T-helper 17 cell (primary cell): ENCODE measurements around the gene PARM1. TPM values are rescaled to one million over a fixed set of nuclear protein-coding genes. Genes with fewer than 3 reads are reported as not detected.

ENCODE experiments used
- ATAC-seq: fragments of 150-1000 bp; cut with Tn5 transposase; 2 replicates; pipeline ENCODE4 v1.10.0; 2021; ENCODE audit warnings: mild to moderate bottlenecking, moderate library complexity
- DNase-seq, 3 donors: peaks; one replicate each; pipeline versions ENCODE4 v3.0.0 to v3.0.0-alpha.2; 2020 to 2021
- H3K9me3 ChIP-seq: one replicate; pipeline ENCODE4 v1.7.0; 2013; ENCODE audit warnings: low read length, mild to moderate bottlenecking; ENCODE audit not compliant: control insufficient read depth, poor library complexity, severe bottlenecking
- H3K27ac Mint-ChIP-seq: one replicate; pipeline ENCODE4 v1.8.0; 2022; ENCODE audit warnings: mild to moderate bottlenecking, moderate library complexity, mixed read lengths
- H3K27me3 Mint-ChIP-seq: one replicate; pipeline ENCODE4 v1.8.0; 2022; ENCODE audit warnings: mixed read lengths
- H3K36me3 Mint-ChIP-seq: one replicate; pipeline ENCODE4 v1.8.0; 2022; ENCODE audit warnings: low read depth, mixed read lengths
- H3K4me1 Mint-ChIP-seq: one replicate; pipeline ENCODE4 v1.8.0; 2022; ENCODE audit warnings: mild to moderate bottlenecking, mixed read lengths
- H3K4me3 Mint-ChIP-seq: one replicate; pipeline ENCODE4 v1.8.0; 2022; ENCODE audit warnings: mild to moderate bottlenecking, moderate library complexity, mixed read lengths
- total RNA-seq, 4 donors: library from RNA in 2 of 4; stranded (reverse) in 2 of 4; gene quantifications; one replicate each; pipeline ENCODE4 v1.2.3 and lab custom pipeline; 2022 to 2026

Gene PARM1
- total RNA-seq, 2 donors from 2014 or later = 0.13 to 0.52 TPM

- H3K4me1 Mint-ChIP-seq = no peaks in the 10 kb centered on the region
- H3K27ac Mint-ChIP-seq = no peak overlapping the region
- no peaks in the 10 kb centered on the region for H3K9me3 ChIP-seq
- no peak for DNase-seq
- no peaks in the 10 kb centered on the region for H3K36me3 Mint-ChIP-seq
- H3K27me3 Mint-ChIP-seq = no peaks in the 10 kb centered on the region
- no peak overlapping the region for H3K4me3 Mint-ChIP-seq
- no peak for ATAC-seq
Observed at GRCh38 chr4:75004755-75005668, 72.1 kb downstream of the PARM1 start.

GRCh38 chr4:75005727-75006126 is 72.8 kb downstream of the PARM1 start:
- no peaks in the 10 kb centered on the region for H3K36me3 Mint-ChIP-seq
- no peak for DNase-seq
- no peaks in the 10 kb centered on the region for H3K27me3 Mint-ChIP-seq
- ATAC-seq = no peak
- no peak overlapping the region for H3K27ac Mint-ChIP-seq
- H3K4me1 Mint-ChIP-seq = no peaks in the 10 kb centered on the region
- H3K4me3 Mint-ChIP-seq = no peak overlapping the region
- H3K9me3 ChIP-seq = no peaks in the 10 kb centered on the region

GRCh38 chr4:75007891-75008290 is 75.0 kb downstream of the PARM1 start:
- Mint-ChIP-seq H3K4me3 (no peak overlapping the region), H3K27me3 (no peaks in the 10 kb centered on the region), H3K27ac (no peak overlapping the region), H3K36me3 (no peaks in the 10 kb centered on the region), H3K4me1 (no peaks in the 10 kb centered on the region)
- no peak for DNase-seq
- H3K9me3 ChIP-seq = no peaks in the 10 kb centered on the region
- ATAC-seq = no peak

- no peaks in the 10 kb centered on the region for H3K4me1 Mint-ChIP-seq
Observed at GRCh38 chr4:75009138-75009537, 76.2 kb downstream of the PARM1 start.

GRCh38 chr4:75011131-75011795 is 78.3 kb downstream of the PARM1 start:
- Mint-ChIP-seq H3K27me3 (no peaks in the 10 kb centered on the region), H3K4me1 (no peaks in the 10 kb centered on the region), H3K27ac (no peak overlapping the region), H3K36me3 (no peaks in the 10 kb centered on the region), H3K4me3 (no peak overlapping the region)
- H3K9me3 ChIP-seq = no peaks in the 10 kb centered on the region
- DNase-seq = no peak
- no peak for ATAC-seq

More at GRCh38 chr4:75009138-75009537, 76.2 kb downstream of the PARM1 start:
- H3K4me3 Mint-ChIP-seq = no peak overlapping the region
- no peaks in the 10 kb centered on the region for H3K27me3 Mint-ChIP-seq
- no peak overlapping the region for H3K27ac Mint-ChIP-seq
- H3K9me3 ChIP-seq = no peaks in the 10 kb centered on the region
- no peaks in the 10 kb centered on the region for H3K36me3 Mint-ChIP-seq
- DNase-seq (no peak), ATAC-seq (no peak)

- Mint-ChIP-seq H3K4me3 (no peak overlapping the region), H3K4me1 (no peaks in the 10 kb centered on the region), H3K27me3 (no peaks in the 10 kb centered on the region), H3K36me3 (no peaks in the 10 kb centered on the region), H3K27ac (no peak overlapping the region)
- no peaks in the 10 kb centered on the region for H3K9me3 ChIP-seq
- DNase-seq (no peak), ATAC-seq (no peak)
Observed at GRCh38 chr4:75015627-75016026, 82.7 kb downstream of the PARM1 start.

GRCh38 chr4:75016472-75016871 is 83.6 kb downstream of the PARM1 start:
- Mint-ChIP-seq H3K27me3 (no peaks in the 10 kb centered on the region), H3K36me3 (no peaks in the 10 kb centered on the region), H3K27ac (no peak overlapping the region), H3K4me1 (no peaks in the 10 kb centered on the region), H3K4me3 (no peak overlapping the region)
- DNase-seq (no peak), ATAC-seq (no peak)
- no peaks in the 10 kb centered on the region for H3K9me3 ChIP-seq

GRCh38 chr4:75018811-75019479 is 86.0 kb downstream of the PARM1 start:
- DNase-seq (no peak), ATAC-seq (no peak)
- H3K27ac Mint-ChIP-seq = no peak overlapping the region
- no peaks in the 10 kb centered on the region for H3K27me3 Mint-ChIP-seq
- H3K36me3 Mint-ChIP-seq = no peaks in the 10 kb centered on the region
- H3K4me1 Mint-ChIP-seq = no peaks in the 10 kb centered on the region
- no peaks in the 10 kb centered on the region for H3K9me3 ChIP-seq
- H3K4me3 Mint-ChIP-seq = no peak overlapping the region

- ATAC-seq (no peak), DNase-seq (no peak)
- Mint-ChIP-seq H3K27me3 (no peaks in the 10 kb centered on the region), H3K4me1 (no peaks in the 10 kb centered on the region), H3K36me3 (no peaks in the 10 kb centered on the region), H3K4me3 (no peak overlapping the region), H3K27ac (no peak overlapping the region)
- no peaks in the 10 kb centered on the region for H3K9me3 ChIP-seq
Observed at GRCh38 chr4:75025431-75025830, 92.5 kb downstream of the PARM1 start.

GRCh38 chr4:75028196-75028854 is 95.4 kb downstream of the PARM1 start:
- H3K4me3 Mint-ChIP-seq = no peak overlapping the region
- H3K9me3 ChIP-seq = no peaks in the 10 kb centered on the region
- H3K36me3 Mint-ChIP-seq = no peaks in the 10 kb centered on the region
- ATAC-seq = no peak
- H3K27ac Mint-ChIP-seq = no peak overlapping the region
- H3K27me3 Mint-ChIP-seq = no peaks in the 10 kb centered on the region
- no peaks in the 10 kb centered on the region for H3K4me1 Mint-ChIP-seq
- DNase-seq = no peak

- H3K27ac Mint-ChIP-seq = no peak overlapping the region
- ATAC-seq = no peak
- H3K4me1 Mint-ChIP-seq = no peaks in the 10 kb centered on the region
- H3K27me3 Mint-ChIP-seq = no peaks in the 10 kb centered on the region
- no peaks in the 10 kb centered on the region for H3K9me3 ChIP-seq
- no peak for DNase-seq
- no peak overlapping the region for H3K4me3 Mint-ChIP-seq
- peaks cover 2% of the 10 kb centered on the region for H3K36me3 Mint-ChIP-seq
Observed at GRCh38 chr4:75030028-75030427, 97.1 kb downstream of the PARM1 start.

GRCh38 chr4:75030649-75031235 is 97.8 kb downstream of the PARM1 start:
- no peak for ATAC-seq
- DNase-seq = no peak

GRCh38 chr4:75031775-75032174 is 98.9 kb downstream of the PARM1 start:
- ATAC-seq (no peak), DNase-seq (no peak)
- Mint-ChIP-seq H3K36me3 (peaks cover 2% of the 10 kb centered on the region), H3K27me3 (no peaks in the 10 kb centered on the region), H3K4me3 (no peak overlapping the region), H3K27ac (no peak overlapping the region), H3K4me1 (no peaks in the 10 kb centered on the region)
- no peaks in the 10 kb centered on the region for H3K9me3 ChIP-seq

More at GRCh38 chr4:75030649-75031235, 97.8 kb downstream of the PARM1 start:
- H3K36me3 Mint-ChIP-seq = peaks cover 2% of the 10 kb centered on the region
- no peak overlapping the region for H3K27ac Mint-ChIP-seq
- no peaks in the 10 kb centered on the region for H3K27me3 Mint-ChIP-seq
- no peak overlapping the region for H3K4me3 Mint-ChIP-seq
- no peaks in the 10 kb centered on the region for H3K4me1 Mint-ChIP-seq
- H3K9me3 ChIP-seq = no peaks in the 10 kb centered on the region
